NCI-H1436 treated with DMSO at 0.1 percent for 48 hours (cell line): ENCODE measurements around the gene PLOD1.
"Not testable (repeated sequence)": the region's sequence is repeated elsewhere in the genome, so short reads cannot be mapped to it uniquely, and the experiment has no call there.

Experiments used
- DNase-seq: peaks from one replicate; lab custom pipeline; 2025; lab: John Stamatoyannopoulos, UW

PLOD1 gene

GRCh38 chr1:11912482-11913216, 21.9 kb upstream of the PLOD1 start:
- not testable (repeated sequence) for DNase-seq

GRCh38 chr1:11913291-11913690, 21.2 kb upstream of the PLOD1 start:
- no peak for DNase-seq

GRCh38 chr1:11914024-11914423, 20.5 kb upstream of the PLOD1 start:
- no peak for DNase-seq

- no peak for DNase-seq
These were observed 15.6 kb upstream of the PLOD1 start for GRCh38 chr1:11918799-11919519.

- no peak for DNase-seq
These were observed 14.9 kb upstream of the PLOD1 start for GRCh38 chr1:11919621-11920020.

- DNase-seq, result no peak
These were observed 14.1 kb upstream of the PLOD1 start for GRCh38 chr1:11920239-11920903.

GRCh38 chr1:11921022-11921421, 13.5 kb upstream of the PLOD1 start:
- DNase-seq, result no peak

- no peak for DNase-seq
These were observed 11.3 kb upstream of the PLOD1 start for GRCh38 chr1:11923069-11923826.

GRCh38 chr1:11923827-11924113, 10.7 kb upstream of the PLOD1 start:
- DNase-seq, result no peak

GRCh38 chr1:11924334-11925195, 10.0 kb upstream of the PLOD1 start:
- no peak for DNase-seq

GRCh38 chr1:11925196-11925937, 9.2 kb upstream of the PLOD1 start:
- DNase-seq, result not testable (repeated sequence)

- DNase-seq, result no peak
These were observed 8.6 kb upstream of the PLOD1 start for GRCh38 chr1:11925938-11926292.

- DNase-seq, result no peak
These were observed 6.5 kb upstream of the PLOD1 start for GRCh38 chr1:11927866-11928592.

GRCh38 chr1:11929849-11930248, 4.7 kb upstream of the PLOD1 start:
- no peak for DNase-seq

- no peak for DNase-seq
These were observed 3.7 kb upstream of the PLOD1 start for GRCh38 chr1:11930571-11931445.

- DNase-seq, result no peak
These were observed 2.7 kb upstream of the PLOD1 start for GRCh38 chr1:11931845-11932244.

GRCh38 chr1:11935057-11935412, 518 bp downstream of the PLOD1 start:
- DNase-seq, result no peak

GRCh38 chr1:11935733-11936132, 1.2 kb downstream of the PLOD1 start:
- not testable (repeated sequence) for DNase-seq
